IPS-18a (cell line): ENCODE measurements around the gene NCOA4.
"Not testable (repeated sequence)": the region's sequence is repeated elsewhere in the genome, so short reads cannot be mapped to it uniquely, and the experiment has no call there.

Experiments used
- H3K27ac ChIP-seq: one replicate; pipeline ENCODE4 v1.5.1; 2013; ENCODE audit warnings: low read length
- H3K27me3 ChIP-seq: one replicate; pipeline ENCODE4 v1.6.1; 2013; ENCODE audit warnings: mild to moderate bottlenecking, low read length; ENCODE audit not compliant: control insufficient read depth, insufficient read depth
- H3K36me3 ChIP-seq: one replicate; pipeline ENCODE4 v1.6.1; 2013; ENCODE audit warnings: low read depth, low read length; ENCODE audit not compliant: control insufficient read depth
- H3K4me1 ChIP-seq: one replicate; pipeline ENCODE4 v1.6.1; 2013; ENCODE audit warnings: low read depth, low read length; ENCODE audit not compliant: control insufficient read depth
- H3K4me3 ChIP-seq: one replicate; pipeline ENCODE4 v1.5.1; 2013; ENCODE audit warnings: low read length
- H3K9ac ChIP-seq: one replicate; pipeline ENCODE4 v1.6.1; 2013; ENCODE audit warnings: mild to moderate bottlenecking, low read length, moderate library complexity
- H3K9me3 ChIP-seq: one replicate; pipeline ENCODE4 v1.6.1; 2013; ENCODE audit warnings: low read depth, low read length; ENCODE audit not compliant: control insufficient read depth

Gene NCOA4

DNA sequence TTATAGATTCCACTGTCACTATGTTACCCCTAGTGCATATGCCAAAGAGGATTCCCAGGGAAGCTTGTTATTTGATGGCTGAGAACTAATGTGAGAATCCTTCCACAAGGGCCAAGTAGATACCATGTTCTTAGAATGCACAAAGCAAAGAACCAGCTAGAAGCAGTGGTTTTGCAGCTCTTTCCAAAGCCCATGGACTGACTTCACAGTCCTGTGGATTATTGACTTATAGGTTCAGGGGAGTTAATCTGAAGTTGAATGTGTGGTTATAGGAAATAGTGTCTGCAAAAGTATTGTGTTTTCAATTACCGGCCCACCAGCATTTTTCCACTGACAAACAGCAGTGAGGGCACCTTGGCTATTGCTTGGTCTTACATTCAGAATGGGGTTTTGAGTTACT is 29.9 kb downstream of the NCOA4 start:
- Histone ChIP-seq H3K36me3 (peaks cover 60% of the 10 kb centered on the region), H3K27me3 (no peaks in the 10 kb centered on the region), H3K27ac (no peak overlapping the region), H3K4me1 (peaks cover 8% of the 10 kb centered on the region), H3K9me3 (no peaks in the 10 kb centered on the region), H3K4me3 (no peak overlapping the region), H3K9ac (no peak overlapping the region)

DNA sequence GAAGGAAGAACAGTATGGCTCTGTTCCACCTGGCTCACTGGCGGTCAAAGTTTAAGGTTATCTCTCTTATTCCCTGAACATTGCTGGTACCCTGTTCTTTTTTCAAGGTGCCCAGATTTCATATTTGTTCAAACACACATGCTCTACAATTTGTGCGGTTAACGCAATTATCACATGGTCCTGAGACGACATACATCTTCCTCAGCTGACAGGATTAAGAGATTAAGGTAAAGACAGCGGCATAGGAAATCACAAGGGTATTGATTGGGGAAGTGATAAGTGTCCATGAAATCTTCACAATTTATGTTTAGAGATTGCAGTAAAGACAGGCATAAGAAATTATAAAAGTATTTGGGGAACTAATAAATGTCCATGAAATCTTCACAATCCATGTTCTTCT is 30.5 kb downstream of the NCOA4 start:
- H3K36me3 ChIP-seq: peaks cover 55% of the 10 kb centered on the region
- H3K4me1 ChIP-seq, H3K9me3 ChIP-seq, H3K4me3 ChIP-seq, H3K9ac ChIP-seq, H3K27me3 ChIP-seq, H3K27ac ChIP-seq: not testable (repeated sequence)

GRCh38 chr10:45997994-45998763 is 32.2 kb downstream of the NCOA4 start:
- peak overlapping the region; percentile 27 for H3K27ac ChIP-seq
- H3K4me3 ChIP-seq: no peak overlapping the region
- H3K36me3 ChIP-seq: peaks cover 45% of the 10 kb centered on the region
- no peaks in the 10 kb centered on the region for H3K27me3 ChIP-seq
- H3K9me3 ChIP-seq: no peaks in the 10 kb centered on the region
- no peak overlapping the region for H3K9ac ChIP-seq
- peaks cover 8% of the 10 kb centered on the region for H3K4me1 ChIP-seq

DNA sequence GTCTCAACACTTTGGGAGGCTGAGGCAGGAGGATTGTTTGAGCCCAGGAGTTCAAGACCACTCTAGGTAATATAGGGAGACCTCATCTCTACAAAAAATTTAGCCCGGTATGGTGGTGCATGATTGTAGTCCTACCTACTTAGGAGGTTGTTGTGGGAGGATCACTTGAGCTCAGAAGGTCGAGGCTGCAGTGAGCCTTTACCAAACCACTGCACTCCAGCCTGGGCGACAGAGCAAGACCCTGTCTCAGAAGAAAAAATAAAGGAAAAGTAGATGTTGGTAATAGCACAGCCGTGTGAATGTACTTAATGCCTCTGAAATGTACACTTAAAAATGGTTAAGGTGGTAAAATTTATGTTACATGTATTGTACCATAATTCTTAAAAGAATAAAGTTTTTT is 32.9 kb downstream of the NCOA4 start:
- H3K9ac ChIP-seq: no peak overlapping the region
- H3K4me1 ChIP-seq: peaks cover 8% of the 10 kb centered on the region
- no peaks in the 10 kb centered on the region for H3K27me3 ChIP-seq
- peaks cover 45% of the 10 kb centered on the region for H3K36me3 ChIP-seq
- no peaks in the 10 kb centered on the region for H3K9me3 ChIP-seq
- no peak overlapping the region for H3K4me3 ChIP-seq
- no peak overlapping the region for H3K27ac ChIP-seq

GRCh38 chr10:45985590-45985989 is 44.8 kb downstream of the NCOA4 start:
- peaks cover 22% of the 10 kb centered on the region for H3K36me3 ChIP-seq
- H3K4me1 ChIP-seq, H3K27me3 ChIP-seq, H3K9me3 ChIP-seq, H3K4me3 ChIP-seq, H3K27ac ChIP-seq, H3K9ac ChIP-seq: not testable (repeated sequence)

DNA sequence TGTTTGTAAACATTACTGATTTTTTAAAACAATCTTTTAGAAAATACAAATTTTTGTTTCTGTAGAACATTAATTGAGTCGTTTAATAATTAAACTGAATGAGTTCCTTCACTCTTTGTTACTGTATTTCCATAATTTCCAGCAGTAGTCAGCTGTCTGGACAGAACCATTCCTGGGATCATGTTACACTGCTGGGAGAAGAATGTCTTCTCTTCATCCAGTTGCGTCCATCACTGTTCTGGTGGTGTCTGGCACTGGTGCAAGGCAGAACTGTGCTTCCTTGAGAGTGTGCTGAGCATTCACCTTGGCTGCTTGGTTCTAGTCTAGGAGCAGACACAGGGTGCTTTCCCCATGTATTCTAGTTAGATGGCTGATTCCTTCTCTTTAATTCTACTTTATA is 46.0 kb downstream of the NCOA4 start:
- not testable (repeated sequence) for H3K27me3 ChIP-seq, H3K9me3 ChIP-seq, H3K4me3 ChIP-seq, H3K4me1 ChIP-seq, H3K27ac ChIP-seq, H3K9ac ChIP-seq
- peaks cover 22% of the 10 kb centered on the region for H3K36me3 ChIP-seq

GRCh38 chr10:45983538-45984186 is 46.8 kb downstream of the NCOA4 start:
- H3K4me3 ChIP-seq, H3K27ac ChIP-seq, H3K27me3 ChIP-seq: not testable (repeated sequence)

DNA sequence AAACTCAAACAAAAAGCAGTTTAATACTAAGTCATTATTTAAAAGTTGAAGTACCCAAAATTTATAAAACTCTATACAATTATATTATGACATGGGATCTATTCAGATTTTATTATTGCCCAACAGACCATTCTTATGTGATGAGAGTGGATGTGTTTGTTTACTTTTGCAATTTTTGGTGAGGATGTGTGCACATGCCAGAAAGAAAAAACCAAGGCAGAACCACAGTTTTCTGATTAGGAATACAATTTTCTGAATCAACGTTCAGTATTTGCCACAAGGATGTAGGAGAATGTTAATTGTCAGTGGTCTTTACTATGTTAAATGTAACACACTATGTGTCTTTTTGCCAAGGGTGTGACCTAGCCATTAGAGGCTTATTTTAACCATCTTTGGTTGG is 49.1 kb downstream of the NCOA4 start:
- not testable (repeated sequence) for H3K9ac ChIP-seq, H3K9me3 ChIP-seq, H3K4me3 ChIP-seq, H3K4me1 ChIP-seq, H3K27ac ChIP-seq, H3K27me3 ChIP-seq
- H3K36me3 ChIP-seq: peaks cover 14% of the 10 kb centered on the region

More at GRCh38 chr10:45983538-45984186, 46.8 kb downstream of the NCOA4 start:
- H3K4me1 ChIP-seq, H3K9ac ChIP-seq, H3K9me3 ChIP-seq: not testable (repeated sequence)
- peaks cover 18% of the 10 kb centered on the region for H3K36me3 ChIP-seq

GRCh38 chr10:45978554-45978953 is 51.9 kb downstream of the NCOA4 start:
- H3K36me3 ChIP-seq, H3K27ac ChIP-seq, H3K4me1 ChIP-seq, H3K9ac ChIP-seq, H3K27me3 ChIP-seq, H3K9me3 ChIP-seq, H3K4me3 ChIP-seq: not testable (repeated sequence)

DNA sequence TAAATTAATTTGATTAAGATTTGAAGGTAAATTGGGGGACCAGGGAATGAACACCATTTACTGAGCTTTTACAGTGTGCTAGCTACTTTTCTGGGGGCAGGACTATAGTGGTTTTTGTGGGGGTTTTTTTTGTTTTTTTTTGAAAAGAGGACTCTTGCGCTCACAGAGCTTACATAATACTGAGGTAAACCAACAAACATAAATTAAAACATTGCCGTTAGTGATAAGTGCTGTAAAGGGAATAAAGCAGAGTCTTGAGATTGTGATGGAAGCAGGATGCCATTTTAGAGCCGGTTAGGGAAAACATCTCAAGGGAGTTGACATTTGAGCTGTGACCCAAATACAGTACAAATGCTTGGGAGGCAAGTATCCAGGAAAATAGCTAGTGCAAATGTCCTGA is 56.4 kb downstream of the NCOA4 start:
- H3K9me3 ChIP-seq, H3K4me3 ChIP-seq, H3K9ac ChIP-seq, H3K27ac ChIP-seq, H3K36me3 ChIP-seq, H3K27me3 ChIP-seq, H3K4me1 ChIP-seq: not testable (repeated sequence)

- not testable (repeated sequence) for H3K36me3 ChIP-seq, H3K4me1 ChIP-seq, H3K9me3 ChIP-seq, H3K27me3 ChIP-seq
- Histone ChIP-seq H3K4me3 (peak overlapping the region; percentile 93), H3K9ac (peak overlapping the region; percentile 96), H3K27ac (peak overlapping the region; percentile 93)
Observed at GRCh38 chr10:45972813-45973169, 57.6 kb downstream of the NCOA4 start.

- Histone ChIP-seq H3K27ac (peak within 1 kb of the TSS; percentile 93), H3K4me3 (peak within 1 kb of the TSS; percentile 93), H3K9ac (peak within 1 kb of the TSS; percentile 96)
- not testable (repeated sequence) for H3K9me3 ChIP-seq, H3K36me3 ChIP-seq, H3K4me1 ChIP-seq, H3K27me3 ChIP-seq
Observed at GRCh38 chr10:45972106-45972812, 58.2 kb downstream of the NCOA4 start, which contains the start of gene TIMM23. TSS of gene TIMM23 (plus strand) at chr10:45972489. CDS start at chr10:45972625, 136 bp downstream.
